Middle frontal gyrus (tissue), 1 donor: ENCODE measurements around the gene TANGO6.

Source experiments
- DNase-seq: peaks from one replicate; pipeline ENCODE4 v3.0.0-alpha.2; 2015; ENCODE audit warnings: low spot score; ENCODE audit errors: extremely low spot score

Gene TANGO6

GRCh38 chr16:69089091-69089910 lies 246.0 kb downstream of the TANGO6 start:
- DNase-seq = no peak

- DNase-seq = no peak
These were observed 250.6 kb downstream of the TANGO6 start for GRCh38 chr16:69093974-69094373.

- no peak for DNase-seq
These were observed 251.2 kb downstream of the TANGO6 start for GRCh38 chr16:69094501-69094900.

GRCh38 chr16:69095193-69095592 lies 251.9 kb downstream of the TANGO6 start:
- DNase-seq = no peak

GRCh38 chr16:69100071-69100691 lies 256.9 kb downstream of the TANGO6 start:
- DNase-seq = no peak

GRCh38 chr16:69105501-69106361 lies 262.4 kb downstream of the TANGO6 start, which contains the start of gene HAS3:
Gene HAS3 (plus strand): TSS chr16:69105653. CDS start chr16:69109396, 3,743 bp downstream.
- peak; percentile 18 for DNase-seq

GRCh38 chr16:69106491-69107315 lies 263.4 kb downstream of the TANGO6 start:
- no peak for DNase-seq

GRCh38 chr16:69107316-69107962 lies 264.1 kb downstream of the TANGO6 start:
- DNase-seq = no peak

GRCh38 chr16:69108064-69108904 lies 265.0 kb downstream of the TANGO6 start:
- no peak for DNase-seq

GRCh38 chr16:69108905-69109252 lies 265.5 kb downstream of the TANGO6 start:
- no peak for DNase-seq

GRCh38 chr16:69109486-69110270 lies 266.3 kb downstream of the TANGO6 start:
- no peak for DNase-seq

- no peak for DNase-seq
These were observed 267.1 kb downstream of the TANGO6 start for GRCh38 chr16:69110406-69110805.

- DNase-seq = no peak
These were observed 268.0 kb downstream of the TANGO6 start for GRCh38 chr16:69111216-69111875.

- no peak for DNase-seq
These were observed 268.5 kb downstream of the TANGO6 start for GRCh38 chr16:69111876-69112230.

- DNase-seq = no peak
These were observed 269.2 kb downstream of the TANGO6 start for GRCh38 chr16:69112285-69113129.

- no peak for DNase-seq
These were observed 269.9 kb downstream of the TANGO6 start for GRCh38 chr16:69113216-69113615.

- no peak for DNase-seq
These were observed 271.1 kb downstream of the TANGO6 start for GRCh38 chr16:69114346-69114975.
